Astrocyte (in vitro differentiated cells and primary cell): ENCODE results near the gene ATF6. TPM values are rescaled to one million over a fixed set of nuclear protein-coding genes. Genes with fewer than 3 reads are reported as not detected.

Experiments used
- DNase-seq: peaks from one replicate; pipeline ENCODE4 v3.0.0-alpha.2; 2010; ENCODE audit warnings: low read depth
- FAIRE-seq: peaks from 2 replicates; lab custom pipeline; 2011; peaks lifted over from hg19 to GRCh38; lab: Jason Lieb, UNC
- H2AFZ ChIP-seq: 2 replicates; pipeline ENCODE4 v1.6.0; 2012; ENCODE audit warnings: low read depth, low read length, inconsistent platforms
- H3K27ac ChIP-seq: 2 replicates; pipeline ENCODE4 v1.5.1; 2011; ENCODE audit warnings: low read depth, low read length, inconsistent platforms
- H3K27me3 ChIP-seq: 2 replicates; pipeline ENCODE4 v1.6.0; 2011; ENCODE audit warnings: low read length, inconsistent platforms; ENCODE audit not compliant: insufficient read depth
- H3K36me3 ChIP-seq: 2 replicates; pipeline ENCODE4 v1.5.1; 2011; ENCODE audit warnings: low read length, inconsistent platforms; ENCODE audit not compliant: insufficient read depth
- H3K4me1 ChIP-seq: 2 replicates; pipeline ENCODE4 v1.5.1; 2011; ENCODE audit warnings: low read length, inconsistent platforms; ENCODE audit not compliant: insufficient read depth
- H3K4me2 ChIP-seq: 2 replicates; pipeline ENCODE4 v1.6.0; 2012; ENCODE audit warnings: low read length, inconsistent platforms
- H3K4me3 ChIP-seq: 2 replicates; pipeline ENCODE4 v1.5.1; 2011; ENCODE audit warnings: low read depth, mild to moderate bottlenecking, low read length, inconsistent platforms; ENCODE audit not compliant: insufficient read depth
- H3K79me2 ChIP-seq: 2 replicates; pipeline ENCODE4 v1.6.0; 2012; ENCODE audit warnings: mild to moderate bottlenecking, low read length, inconsistent platforms; ENCODE audit not compliant: insufficient read depth
- H3K9ac ChIP-seq: 2 replicates; pipeline ENCODE4 v1.6.0; 2012; ENCODE audit warnings: mild to moderate bottlenecking, low read length, inconsistent platforms
- H3K9me3 ChIP-seq: 2 replicates; pipeline ENCODE4 v1.5.1; 2012; ENCODE audit warnings: low read depth, mild to moderate bottlenecking, low read length, inconsistent platforms; ENCODE audit not compliant: insufficient read depth
- H4K20me1 ChIP-seq: 2 replicates; pipeline ENCODE4 v1.6.0; 2012; ENCODE audit warnings: low read length, inconsistent platforms; ENCODE audit not compliant: insufficient read depth
- H3K27ac Mint-ChIP-seq: one replicate; pipeline ENCODE4 v1.8.0; 2021; ENCODE audit warnings: mild to moderate bottlenecking, mixed read lengths; ENCODE audit not compliant: unreplicated experiment
- H3K27me3 Mint-ChIP-seq: one replicate; pipeline ENCODE4 v1.8.0; 2021; ENCODE audit warnings: low read depth, mixed read lengths; ENCODE audit not compliant: unreplicated experiment
- H3K36me3 Mint-ChIP-seq: one replicate; pipeline ENCODE4 v1.8.0; 2021; ENCODE audit warnings: low read depth, mixed read lengths; ENCODE audit not compliant: unreplicated experiment
- H3K4me1 Mint-ChIP-seq: one replicate; pipeline ENCODE4 v1.8.0; 2021; ENCODE audit warnings: low read depth, mixed read lengths; ENCODE audit not compliant: unreplicated experiment
- H3K4me3 Mint-ChIP-seq: one replicate; pipeline ENCODE4 v1.8.0; 2021; ENCODE audit warnings: mild to moderate bottlenecking, moderate library complexity, mixed read lengths; ENCODE audit not compliant: unreplicated experiment
- H3K9me3 Mint-ChIP-seq: one replicate; pipeline ENCODE4 v1.8.0; 2021; ENCODE audit warnings: mild to moderate bottlenecking, mixed read lengths; ENCODE audit not compliant: unreplicated experiment
- EZH2 ChIP-seq: IDR thresholded peaks from 2 replicates; pipeline ENCODE4 v1.6.1; 2012; ENCODE audit warnings: mild to moderate bottlenecking, low read length, inconsistent platforms; ENCODE audit not compliant: insufficient read depth
- total RNA-seq: library from RNA; stranded (reverse); gene quantifications from 2 replicates; pipeline ENCODE4 v1.2.1, GENCODE V29; 2021
- TF ChIP-seq, protein P1 (sequence below): IDR thresholded peaks from 2 replicates; pipeline ENCODE4 v1.5.1; 2011; ENCODE audit warnings: low read depth, mild to moderate bottlenecking, inconsistent platforms, low read length, moderate library complexity; ENCODE audit not compliant: insufficient read depth

The ATF6 gene
- total RNA-seq, 1 donor from 2014 or later: 25.4 TPM

- Histone ChIP-seq H4K20me1 (no peaks in the 10 kb centered on the region), H3K4me3 (no peak overlapping the region), H3K4me1 (no peaks in the 10 kb centered on the region), H3K9me3 (peaks cover 7% of the 10 kb centered on the region), H3K4me2 (no peak overlapping the region), H3K79me2 (no peaks in the 10 kb centered on the region), H3K27me3 (no peaks in the 10 kb centered on the region), H3K9ac (no peak overlapping the region), H2AFZ (no peak overlapping the region), H3K36me3 (no peaks in the 10 kb centered on the region), H3K27ac (no peak overlapping the region)
- Mint-ChIP-seq H3K4me1 (peaks cover under 1% of the 10 kb centered on the region), H3K4me3 (no peak overlapping the region), H3K27ac (no peak overlapping the region), H3K36me3 (peaks cover 32% of the 10 kb centered on the region), H3K27me3 (peaks cover 7% of the 10 kb centered on the region), H3K9me3 (peaks cover 12% of the 10 kb centered on the region)
- TF ChIP-seq, protein P1, sequence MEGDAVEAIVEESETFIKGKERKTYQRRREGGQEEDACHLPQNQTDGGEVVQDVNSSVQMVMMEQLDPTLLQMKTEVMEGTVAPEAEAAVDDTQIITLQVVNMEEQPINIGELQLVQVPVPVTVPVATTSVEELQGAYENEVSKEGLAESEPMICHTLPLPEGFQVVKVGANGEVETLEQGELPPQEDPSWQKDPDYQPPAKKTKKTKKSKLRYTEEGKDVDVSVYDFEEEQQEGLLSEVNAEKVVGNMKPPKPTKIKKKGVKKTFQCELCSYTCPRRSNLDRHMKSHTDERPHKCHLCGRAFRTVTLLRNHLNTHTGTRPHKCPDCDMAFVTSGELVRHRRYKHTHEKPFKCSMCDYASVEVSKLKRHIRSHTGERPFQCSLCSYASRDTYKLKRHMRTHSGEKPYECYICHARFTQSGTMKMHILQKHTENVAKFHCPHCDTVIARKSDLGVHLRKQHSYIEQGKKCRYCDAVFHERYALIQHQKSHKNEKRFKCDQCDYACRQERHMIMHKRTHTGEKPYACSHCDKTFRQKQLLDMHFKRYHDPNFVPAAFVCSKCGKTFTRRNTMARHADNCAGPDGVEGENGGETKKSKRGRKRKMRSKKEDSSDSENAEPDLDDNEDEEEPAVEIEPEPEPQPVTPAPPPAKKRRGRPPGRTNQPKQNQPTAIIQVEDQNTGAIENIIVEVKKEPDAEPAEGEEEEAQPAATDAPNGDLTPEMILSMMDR: no peak
- TF ChIP-seq EZH2: no peak
- no peak for FAIRE-seq
- no peak for DNase-seq
Observed at GRCh38 chr1:161983725-161984124, 217.6 kb downstream of the ATF6 start.

- peaks cover 17% of the 10 kb centered on the region for H3K9me3 Mint-ChIP-seq
- no peak overlapping the region for H3K4me3 Mint-ChIP-seq
- peaks cover 7% of the 10 kb centered on the region for H3K27me3 Mint-ChIP-seq
Observed at GRCh38 chr1:161985301-161985822, 219.2 kb downstream of the ATF6 start.

DNA sequence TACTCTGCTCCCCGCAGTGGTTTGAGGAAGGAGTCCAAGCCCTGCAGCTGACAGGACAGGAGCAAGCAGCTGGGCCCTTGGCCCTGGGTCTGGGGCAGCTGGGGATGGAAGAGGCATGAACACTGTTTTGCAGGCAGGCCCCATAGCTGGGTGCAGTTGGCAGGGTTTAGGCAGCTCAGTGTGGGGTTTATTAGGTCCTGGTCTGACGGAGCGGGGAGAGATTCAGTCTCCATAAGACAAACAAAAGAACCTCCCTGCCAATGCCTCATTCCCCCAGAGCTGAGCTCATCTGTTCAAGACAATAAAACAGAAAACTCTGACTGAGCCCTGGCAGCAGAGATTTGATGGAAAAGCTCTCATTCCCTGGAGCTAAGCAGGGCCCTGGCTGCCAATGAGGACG is 220.2 kb downstream of the ATF6 start:
- H3K4me3 Mint-ChIP-seq: no peak overlapping the region
- peaks cover 5% of the 10 kb centered on the region for H3K4me1 Mint-ChIP-seq
- no peak overlapping the region for H3K27ac ChIP-seq
- no peaks in the 10 kb centered on the region for H3K27me3 ChIP-seq
- H2AFZ ChIP-seq: peak overlapping the region; percentile 17
- H3K9me3 Mint-ChIP-seq: peaks cover 22% of the 10 kb centered on the region
- no peaks in the 10 kb centered on the region for H4K20me1 ChIP-seq
- no peak for TF ChIP-seq EZH2
- TF ChIP-seq, protein P1: no peak
- peaks cover 7% of the 10 kb centered on the region for H3K9me3 ChIP-seq
- no peak overlapping the region for H3K4me3 ChIP-seq
- no peak overlapping the region for H3K27ac Mint-ChIP-seq
- H3K79me2 ChIP-seq: no peaks in the 10 kb centered on the region
- FAIRE-seq: no peak
- H3K36me3 ChIP-seq: no peaks in the 10 kb centered on the region
- H3K36me3 Mint-ChIP-seq: peaks cover 47% of the 10 kb centered on the region
- H3K4me2 ChIP-seq: no peak overlapping the region
- H3K4me1 ChIP-seq: no peaks in the 10 kb centered on the region
- peaks cover 7% of the 10 kb centered on the region for H3K27me3 Mint-ChIP-seq
- no peak for DNase-seq
- H3K9ac ChIP-seq: no peak overlapping the region

More at GRCh38 chr1:161985301-161985822, 219.2 kb downstream of the ATF6 start:
- H2AFZ ChIP-seq: no peak overlapping the region
- H3K27ac Mint-ChIP-seq: no peak overlapping the region
- no peak overlapping the region for H3K4me2 ChIP-seq
- no peaks in the 10 kb centered on the region for H3K36me3 ChIP-seq
- no peaks in the 10 kb centered on the region for H3K27me3 ChIP-seq
- H3K4me1 ChIP-seq: no peaks in the 10 kb centered on the region
- H3K27ac ChIP-seq: no peak overlapping the region
- no peaks in the 10 kb centered on the region for H4K20me1 ChIP-seq
- no peak overlapping the region for H3K9ac ChIP-seq
- H3K9me3 ChIP-seq: peaks cover 7% of the 10 kb centered on the region
- H3K4me1 Mint-ChIP-seq: peaks cover 5% of the 10 kb centered on the region
- TF ChIP-seq, protein P1: no peak
- no peak for TF ChIP-seq EZH2
- H3K4me3 ChIP-seq: no peak overlapping the region
- DNase-seq (no peak), FAIRE-seq (no peak)
- H3K36me3 Mint-ChIP-seq: peaks cover 40% of the 10 kb centered on the region
- H3K79me2 ChIP-seq: no peaks in the 10 kb centered on the region
